Body of pancreas (tissue), 4 donors: ENCODE data around the gene SPOCK1.

Experiments used
- POLR2A ChIP-seq, 3 donors: fragments of 450-650 bp; IDR thresholded peaks; one replicate each; pipeline ENCODE4 v1.6.1; 2016; ENCODE audit warnings: antibody characterized with exemption in 3 of 3, mild to moderate bottlenecking in 2 of 3
- TF ChIP-seq, protein P1 (sequence below), 7 experiments: fragments of 450-650 bp in 4 of 7; fragments of 200-600 bp in 3 of 7; sonication (generic) in 3 of 7; IDR thresholded peaks; one replicate each; pipeline ENCODE4 v1.5.1; 2016 to 2019; ENCODE audit warnings: antibody characterized with exemption in 7 of 7

- no peak for TF ChIP-seq POLR2A (IDR thresholded peaks at IDR 0.05)
- TF ChIP-seq, protein P1, sequence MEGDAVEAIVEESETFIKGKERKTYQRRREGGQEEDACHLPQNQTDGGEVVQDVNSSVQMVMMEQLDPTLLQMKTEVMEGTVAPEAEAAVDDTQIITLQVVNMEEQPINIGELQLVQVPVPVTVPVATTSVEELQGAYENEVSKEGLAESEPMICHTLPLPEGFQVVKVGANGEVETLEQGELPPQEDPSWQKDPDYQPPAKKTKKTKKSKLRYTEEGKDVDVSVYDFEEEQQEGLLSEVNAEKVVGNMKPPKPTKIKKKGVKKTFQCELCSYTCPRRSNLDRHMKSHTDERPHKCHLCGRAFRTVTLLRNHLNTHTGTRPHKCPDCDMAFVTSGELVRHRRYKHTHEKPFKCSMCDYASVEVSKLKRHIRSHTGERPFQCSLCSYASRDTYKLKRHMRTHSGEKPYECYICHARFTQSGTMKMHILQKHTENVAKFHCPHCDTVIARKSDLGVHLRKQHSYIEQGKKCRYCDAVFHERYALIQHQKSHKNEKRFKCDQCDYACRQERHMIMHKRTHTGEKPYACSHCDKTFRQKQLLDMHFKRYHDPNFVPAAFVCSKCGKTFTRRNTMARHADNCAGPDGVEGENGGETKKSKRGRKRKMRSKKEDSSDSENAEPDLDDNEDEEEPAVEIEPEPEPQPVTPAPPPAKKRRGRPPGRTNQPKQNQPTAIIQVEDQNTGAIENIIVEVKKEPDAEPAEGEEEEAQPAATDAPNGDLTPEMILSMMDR (IDR thresholded peaks at IDR 0.05): no peak
Measured at GRCh38 chr5:137410234-137411010, 88.7 kb downstream of the SPOCK1 start.
